ENCODE data around the gene FXYD3. TPM values are rescaled to one million over a fixed set of nuclear protein-coding genes. Genes with fewer than 3 reads are reported as not detected.

Gene FXYD3

Small RNA genes within 50 kb of the gene (small RNA-seq; reads per million reads assigned to genes)
- not detected for gene AC020907.2 (ENCODE audit: low read depth)

All from mesenchymal stem cell (in vitro differentiated cells and primary cell).